Smooth muscle cell (in vitro differentiated cells): ENCODE measurements around the gene OPRM1. TPM values are rescaled to one million over a fixed set of nuclear protein-coding genes. Genes with fewer than 3 reads are reported as not detected.
"Not testable (repeated sequence)": the region's sequence is repeated elsewhere in the genome, so short reads cannot be mapped to it uniquely, and the experiment has no call there.

Experiments used
- DNase-seq: peaks from one replicate; lab custom pipeline; 2025; ENCODE audit not compliant: unreplicated experiment; lab: John Stamatoyannopoulos, UW
- H2AFZ ChIP-seq: fragments of 200-600 bp; sonication (generic); 2 replicates; pipeline ENCODE4 v1.6.0; 2016; ENCODE audit warnings: antibody characterized with exemption, low read depth, mild to moderate bottlenecking
- H3F3A ChIP-seq: fragments of 200-600 bp; sonication (generic); 2 replicates; pipeline ENCODE4 v1.6.0; 2017; ENCODE audit warnings: antibody characterized with exemption, low read depth
- H3K27ac ChIP-seq: fragments of 200-600 bp; sonication (generic); 2 replicates; pipeline ENCODE4 v1.5.1; 2016; ENCODE audit warnings: low read depth, mild to moderate bottlenecking
- H3K27me3 ChIP-seq: fragments of 200-600 bp; sonication (generic); 2 replicates; pipeline ENCODE4 v1.6.1; 2016; ENCODE audit warnings: low read depth, mild to moderate bottlenecking
- H3K36me3 ChIP-seq: fragments of 200-600 bp; sonication (generic); 2 replicates; pipeline ENCODE4 v1.5.1; 2016; ENCODE audit warnings: low read depth
- H3K4me1 ChIP-seq: fragments of 200-600 bp; sonication (generic); 2 replicates; pipeline ENCODE4 v1.5.1; 2016; ENCODE audit warnings: low read depth
- H3K4me2 ChIP-seq: fragments of 200-600 bp; sonication (generic); 2 replicates; pipeline ENCODE4 v1.6.0; 2016; ENCODE audit warnings: mild to moderate bottlenecking
- H3K4me3 ChIP-seq: fragments of 200-600 bp; sonication (generic); 2 replicates; pipeline ENCODE4 v1.5.1; 2016; ENCODE audit warnings: mild to moderate bottlenecking
- H3K79me2 ChIP-seq: fragments of 200-600 bp; sonication (generic); 2 replicates; pipeline ENCODE4 v1.6.0; 2016; ENCODE audit warnings: low read depth, mild to moderate bottlenecking
- H3K9ac ChIP-seq: fragments of 200-600 bp; sonication (generic); 2 replicates; pipeline ENCODE4 v1.6.0; 2016; ENCODE audit warnings: low read depth
- H3K9me3 ChIP-seq: fragments of 200-600 bp; sonication (generic); replicated peaks from 2 replicates; pipeline ENCODE4 v1.5.1; 2016; ENCODE audit warnings: low read depth
- H4K20me1 ChIP-seq: fragments of 200-600 bp; sonication (generic); 2 replicates; pipeline ENCODE4 v1.6.0; 2016; ENCODE audit warnings: low read depth
- CTCF ChIP-seq: fragments of 200-600 bp; sonication (generic); IDR thresholded peaks from 2 replicates; pipeline ENCODE4 v1.5.1; 2017; ENCODE audit warnings: borderline replicate concordance, mild to moderate bottlenecking, antibody characterized with exemption; ENCODE audit not compliant: insufficient read depth, poor library complexity, severe bottlenecking
- whole genome bisulfite sequencing: methylation state at CpG from one replicate; pipeline ENCODE4 v1.1.7; 2016; ENCODE audit warnings: low lambda C conversion rate; 5-methylcytosine and 5-hydroxymethylcytosine counted together
- polyA plus RNA-seq: library from polyadenylated mRNA; unstranded; fragments of >200 nt; fragmentation: Nextera tagmentation; extraction: Ambion mirVana; gene quantifications from 2 replicates; pipeline ENCODE4 v1.2.1, GENCODE V29; 2016
- total RNA-seq: library from RNA; depleted of rRNA; stranded (reverse); fragments of >200 nt; gene quantifications from 2 replicates; pipeline ENCODE4 v1.2.3, GENCODE V29; 2014

The OPRM1 gene
- total and polyA plus RNA-seq, 2 experiments from 2014 or later, result not detected

GRCh38 chr6:154236646-154237301 is 197.7 kb downstream of the OPRM1 start:
- DNase-seq, result no peak
- no peaks in the 10 kb centered on the region for H3K36me3 ChIP-seq
- H3K9ac ChIP-seq, result no peak overlapping the region
- no peak overlapping the region for H3K4me3 ChIP-seq
- no peaks in the 10 kb centered on the region for H3F3A ChIP-seq
- peaks cover under 1% of the 10 kb centered on the region for H3K4me1 ChIP-seq
- H4K20me1 ChIP-seq, result no peaks in the 10 kb centered on the region
- 87% methylated on average over 4 of the region's 4 CpGs for WGBS
- H3K79me2 ChIP-seq, result no peaks in the 10 kb centered on the region
- H2AFZ ChIP-seq, result no peak overlapping the region
- H3K4me2 ChIP-seq, result no peak overlapping the region
- no peaks in the 10 kb centered on the region for H3K27me3 ChIP-seq
- no peaks in the 10 kb centered on the region for H3K9me3 ChIP-seq
- TF ChIP-seq CTCF, result no peak
- no peak overlapping the region for H3K27ac ChIP-seq

- Histone ChIP-seq H3K79me2 (no peaks in the 10 kb centered on the region), H3K4me1 (peaks cover 2% of the 10 kb centered on the region), H3K27me3 (no peaks in the 10 kb centered on the region), H3K4me2 (no peak overlapping the region), H3K9ac (no peak overlapping the region), H3K27ac (no peak overlapping the region), H4K20me1 (no peaks in the 10 kb centered on the region), H3F3A (no peaks in the 10 kb centered on the region), H3K4me3 (no peak overlapping the region), H2AFZ (no peak overlapping the region), H3K36me3 (no peaks in the 10 kb centered on the region), H3K9me3 (no peaks in the 10 kb centered on the region)
- 89% methylated on average over 2 of the region's 2 CpGs for WGBS
- no peak for DNase-seq
- no peak for TF ChIP-seq CTCF
Measured at GRCh38 chr6:154238831-154239230, 199.8 kb downstream of the OPRM1 start.

- no peaks in the 10 kb centered on the region for H3K9me3 ChIP-seq
- H3K27me3 ChIP-seq, result no peaks in the 10 kb centered on the region
- H2AFZ ChIP-seq, result no peak overlapping the region
- no peaks in the 10 kb centered on the region for H3K79me2 ChIP-seq
- H4K20me1 ChIP-seq, result no peaks in the 10 kb centered on the region
- no peak overlapping the region for H3K4me3 ChIP-seq
- 79% methylated on average over 7 of the region's 7 CpGs for WGBS
- peaks cover 5% of the 10 kb centered on the region for H3K4me1 ChIP-seq
- H3K27ac ChIP-seq, result no peak overlapping the region
- no peak overlapping the region for H3K9ac ChIP-seq
- DNase-seq, result no peak
- no peaks in the 10 kb centered on the region for H3K36me3 ChIP-seq
- no peak overlapping the region for H3K4me2 ChIP-seq
- H3F3A ChIP-seq, result no peaks in the 10 kb centered on the region
- no peak for TF ChIP-seq CTCF
Measured at GRCh38 chr6:154239392-154239791, 200.4 kb downstream of the OPRM1 start.

GRCh38 chr6:154241061-154241460 is 202.0 kb downstream of the OPRM1 start:
- H3K27ac ChIP-seq, H3K79me2 ChIP-seq, DNase-seq, H3K4me2 ChIP-seq, H3K36me3 ChIP-seq, H4K20me1 ChIP-seq, H2AFZ ChIP-seq, H3F3A ChIP-seq, H3K9ac ChIP-seq, H3K4me3 ChIP-seq, H3K27me3 ChIP-seq, H3K9me3 ChIP-seq: not testable (repeated sequence)
- 91% methylated on average over 9 of the region's 11 CpGs for WGBS
- peaks cover 16% of the 10 kb centered on the region for H3K4me1 ChIP-seq
